Prostate gland (tissue), 2 donors: ENCODE data around the gene BMAL1. TPM values are rescaled to one million over a fixed set of nuclear protein-coding genes. Genes with fewer than 3 reads are reported as not detected.

ENCODE experiments used
- DNase-seq: peaks from one replicate; pipeline ENCODE4 v3.0.0-alpha.2; 2019; ENCODE audit warnings: low spot score
- H3K27ac ChIP-seq, 2 donors: fragments of 200-600 bp; sonication (generic); 2 replicates each; pipeline ENCODE4 v1.5.1; 2017 to 2019
- H3K27me3 ChIP-seq: fragments of 200-600 bp; sonication (generic); replicated peaks from 2 replicates; pipeline ENCODE4 v1.5.1; 2019; ENCODE audit not compliant: insufficient read depth
- H3K36me3 ChIP-seq, 2 donors: fragments of 200-600 bp; sonication (generic); 1 replicate in 1 of 2; 2 replicates in 1 of 2; pipeline versions ENCODE4 v1.5.1 to v1.8.1; 2017 to 2019
- H3K4me1 ChIP-seq: fragments of 200-600 bp; sonication (generic); replicated peaks from 2 replicates; pipeline ENCODE4 v1.5.1; 2019
- H3K4me3 ChIP-seq, 2 donors: fragments of 200-600 bp; sonication (generic); 2 replicates each; pipeline ENCODE4 v1.5.1; 2017 to 2019
- H3K9me3 ChIP-seq: fragments of 200-600 bp; sonication (generic); 2 replicates; pipeline ENCODE4 v1.5.1; 2017
- CTCF ChIP-seq, 4 experiments: fragments of 200-600 bp in 2 of 4; fragments of 450-650 bp in 2 of 4; sonication (generic) in 2 of 4; IDR thresholded peaks; 1 replicate in 3 of 4; 2 replicates in 1 of 4; pipeline ENCODE4 v1.5.1; 2016 to 2019; ENCODE audit warnings: antibody characterized with exemption in 4 of 4, mild to moderate bottlenecking in 2 of 4, moderate library complexity in 2 of 4
- POLR2A ChIP-seq: fragments of 450-650 bp; IDR thresholded peaks from one replicate; pipeline ENCODE4 v1.6.1; 2016; ENCODE audit warnings: antibody characterized with exemption, mild to moderate bottlenecking
- POLR2AphosphoS5 ChIP-seq: sonication (generic); formaldehyde crosslinking; IDR thresholded peaks from one replicate; pipeline ENCODE4 v1.6.1; 2017; ENCODE audit warnings: antibody characterized with exemption
- WGBS: methylation state at CpG from one replicate; pipeline ENCODE4 v1.1.5; 2018; 5-methylcytosine and 5-hydroxymethylcytosine counted together
- intact Hi-C: fragments of 100-400 bp; cut with DNase I; formaldehyde crosslinking; loops from one replicate; pipeline ENCODE4 v1.14.2; 2022
- total RNA-seq, 2 donors: library from RNA; depleted of rRNA; stranded (reverse); fragments of >200 nt; gene quantifications; one replicate each; pipeline ENCODE4 v1.1.0, GENCODE V29; 2016

Gene BMAL1
- total RNA-seq, 2 donors from 2014 or later = 19.4 to 38.1 TPM

DNA sequence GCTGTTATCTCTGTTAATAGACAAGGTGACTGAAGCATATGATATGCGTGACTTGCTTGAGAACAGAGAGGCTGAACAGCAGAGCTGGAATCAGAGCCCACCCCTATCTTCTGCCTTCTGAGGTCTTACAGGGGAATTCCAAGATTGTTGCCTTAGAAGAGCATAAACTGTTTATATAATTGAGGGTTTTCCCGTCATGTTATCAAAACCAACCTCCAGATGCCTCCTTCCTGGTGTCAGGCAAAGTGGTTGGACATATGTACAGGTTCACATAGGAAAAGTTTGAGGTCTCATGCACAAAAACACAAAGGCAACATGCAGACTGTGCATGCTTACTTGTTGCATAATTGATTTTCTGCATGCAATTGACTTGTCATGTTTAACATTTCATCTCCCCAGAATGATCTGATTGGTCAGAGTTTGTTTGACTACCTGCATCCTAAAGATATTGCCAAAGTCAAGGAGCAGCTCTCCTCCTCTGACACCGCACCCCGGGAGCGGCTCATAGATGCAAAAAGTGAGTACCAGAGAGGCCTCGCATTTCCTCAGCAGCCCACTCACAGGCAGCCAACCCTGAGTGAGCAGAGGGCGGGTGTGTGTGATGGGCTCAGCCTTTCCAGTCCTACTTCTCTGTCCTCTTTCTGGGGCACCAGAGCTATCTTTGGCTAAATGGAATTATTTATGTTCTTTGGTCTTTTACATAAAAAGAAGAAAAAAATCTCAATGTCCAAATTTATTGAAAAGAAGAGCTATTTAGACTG is 88.9 kb downstream of the BMAL1 start:
- H3K27ac ChIP-seq = no peak overlapping the region
- intact Hi-C loops = no loop called here
- no peaks in the 10 kb centered on the region for H3K27me3 ChIP-seq
- TF ChIP-seq CTCF (IDR thresholded peaks at IDR 0.05) = no peak
- no peak for TF ChIP-seq POLR2AphosphoS5
- TF ChIP-seq POLR2A = no peak
- no peak overlapping the region for H3K4me3 ChIP-seq
- H3K4me1 ChIP-seq = no peaks in the 10 kb centered on the region
- H3K36me3 ChIP-seq = peaks cover 0 to 3% of the 10 kb centered on the region in 2 donors
- WGBS = 89% methylated on average over 7 of the region's 7 CpGs
- H3K9me3 ChIP-seq = no peaks in the 10 kb centered on the region
- no peak for DNase-seq

GRCh38 chr11:13367115-13367514 is 89.5 kb downstream of the BMAL1 start:
- intact Hi-C loops = no loop called here

GRCh38 chr11:13368041-13368446 is 90.5 kb downstream of the BMAL1 start:
- 81% methylated on average over 5 of the region's 5 CpGs for WGBS
- no peak overlapping the region for H3K4me3 ChIP-seq
- TF ChIP-seq CTCF (IDR thresholded peaks at IDR 0.05) = no peak
- no peak for TF ChIP-seq POLR2A
- TF ChIP-seq POLR2AphosphoS5 = no peak
- no peak for DNase-seq
- H3K27me3 ChIP-seq = no peaks in the 10 kb centered on the region
- intact Hi-C loops = no loop called here
- no peak overlapping the region for H3K27ac ChIP-seq
- H3K36me3 ChIP-seq = peaks cover 0 to 3% of the 10 kb centered on the region in 2 donors
- H3K9me3 ChIP-seq = no peaks in the 10 kb centered on the region
- no peaks in the 10 kb centered on the region for H3K4me1 ChIP-seq

More at GRCh38 chr11:13367115-13367514, 89.5 kb downstream of the BMAL1 start:
- no peaks in the 10 kb centered on the region for H3K27me3 ChIP-seq
- H3K4me3 ChIP-seq = no peak overlapping the region
- TF ChIP-seq POLR2A = no peak
- TF ChIP-seq POLR2AphosphoS5 = no peak
- TF ChIP-seq CTCF (IDR thresholded peaks at IDR 0.05) = no peak
- no peaks in the 10 kb centered on the region for H3K4me1 ChIP-seq
- H3K27ac ChIP-seq = no peak overlapping the region
- no peaks in the 10 kb centered on the region for H3K9me3 ChIP-seq
- no peak for DNase-seq
- 84% methylated on average over 4 of the region's 4 CpGs for WGBS
- peaks cover 0 to 3% of the 10 kb centered on the region in 2 donors for H3K36me3 ChIP-seq

GRCh38 chr11:13373216-13373615 is 95.6 kb downstream of the BMAL1 start:
- H3K9me3 ChIP-seq = no peaks in the 10 kb centered on the region
- no peak overlapping the region for H3K27ac ChIP-seq
- intact Hi-C loops = no loop called here
- H3K27me3 ChIP-seq = no peaks in the 10 kb centered on the region
- H3K4me3 ChIP-seq = no peak overlapping the region
- 93% methylated on average over 2 of the region's 2 CpGs for WGBS
- no peak for DNase-seq
- TF ChIP-seq CTCF (IDR thresholded peaks at IDR 0.05) = no peak
- TF ChIP-seq POLR2AphosphoS5 = no peak
- no peak for TF ChIP-seq POLR2A
- no peaks in the 10 kb centered on the region for H3K36me3 ChIP-seq
- no peaks in the 10 kb centered on the region for H3K4me1 ChIP-seq

GRCh38 chr11:13375798-13376197 is 98.2 kb downstream of the BMAL1 start:
- Histone ChIP-seq H3K9me3 (no peaks in the 10 kb centered on the region), H3K27ac (no peak overlapping the region), H3K4me1 (no peaks in the 10 kb centered on the region), H3K4me3 (no peak overlapping the region), H3K27me3 (no peaks in the 10 kb centered on the region), H3K36me3 (no peaks in the 10 kb centered on the region)
- no peak for TF ChIP-seq CTCF (IDR thresholded peaks at IDR 0.05)
- no peak for TF ChIP-seq POLR2AphosphoS5
- no peak for TF ChIP-seq POLR2A
- DNase-seq = no peak
- intact Hi-C loops = no loop called here
